ENCODE results near the gene LIPH.
"Not testable (repeated sequence)": the region's sequence is repeated elsewhere in the genome, so short reads cannot be mapped to it uniquely, and the experiment has no call there.

LIPH gene

DNA sequence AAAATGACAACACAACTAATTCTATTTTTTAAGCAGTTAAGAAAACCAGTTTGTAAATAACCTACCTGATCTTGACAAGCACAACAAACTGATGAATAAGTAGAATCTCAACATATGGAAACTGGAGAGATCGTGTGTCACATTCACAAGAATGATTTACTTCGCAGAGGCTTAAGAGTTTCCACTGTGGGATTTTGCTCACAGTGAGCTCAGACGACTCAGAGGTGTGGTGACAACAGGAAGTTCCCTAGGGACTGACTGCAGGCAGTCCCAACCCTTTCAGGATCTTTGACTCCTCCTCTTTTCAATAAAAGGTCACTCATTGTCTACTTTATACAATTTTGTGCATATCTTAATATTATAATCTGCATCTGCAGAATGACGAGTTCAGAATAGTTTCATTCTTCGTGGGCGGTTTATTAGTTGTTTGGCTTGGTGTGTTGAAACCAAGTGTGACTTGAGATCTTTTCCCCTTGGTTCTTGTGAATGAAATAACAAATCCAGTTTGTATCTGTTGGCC is at the start of gene LIPH:
Gene LIPH (minus strand): TSS at position 231 of the 520 bp plus-strand sequence. CDS start 117 bp downstream, at position 114.
- no peak for DNase-seq (ENCODE audit: low read depth in 2 of 2)

DNA sequence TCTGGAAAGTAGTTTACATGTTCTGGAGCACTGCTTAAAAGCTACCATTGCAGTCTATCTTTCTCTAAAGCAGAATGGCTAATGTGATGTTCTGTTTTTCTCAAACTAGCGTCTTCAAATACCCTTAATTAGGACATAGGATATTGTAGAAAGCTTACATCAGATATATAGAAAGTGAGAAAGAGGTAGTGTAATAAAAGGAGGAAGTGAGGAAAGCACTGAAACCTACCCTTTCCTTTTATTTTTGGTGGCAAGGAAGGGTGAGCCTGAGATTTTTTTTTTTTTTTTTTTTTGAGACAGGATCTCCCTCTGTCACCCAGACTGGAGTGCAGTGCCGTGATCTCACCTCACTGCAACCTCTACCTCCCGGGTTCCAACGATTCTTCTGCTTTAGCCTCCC is 43.1 kb upstream of the LIPH start:
- DNase-seq (ENCODE audit: low read depth in 2 of 2), result no peak

DNA sequence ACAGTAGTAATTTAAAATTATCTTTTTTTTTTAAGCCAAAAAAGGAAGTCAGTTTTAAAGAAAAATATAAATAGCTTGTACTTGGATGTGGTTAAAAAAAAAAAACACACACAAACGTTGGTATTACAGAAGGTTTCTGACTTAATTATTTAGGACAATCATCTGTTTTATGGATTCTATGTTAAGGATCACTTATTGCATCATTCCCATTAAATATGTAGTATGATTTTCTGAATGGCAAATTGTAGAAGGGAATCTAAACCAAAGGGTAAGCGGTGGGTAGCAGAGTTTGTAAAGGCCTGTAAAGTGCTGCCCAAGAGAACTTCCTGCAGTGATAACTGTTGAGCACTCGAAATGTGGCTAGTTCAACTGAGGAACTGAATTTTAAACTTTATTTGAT is 41.7 kb upstream of the LIPH start:
- no peak for DNase-seq (ENCODE audit: low read depth in 2 of 2)

DNA sequence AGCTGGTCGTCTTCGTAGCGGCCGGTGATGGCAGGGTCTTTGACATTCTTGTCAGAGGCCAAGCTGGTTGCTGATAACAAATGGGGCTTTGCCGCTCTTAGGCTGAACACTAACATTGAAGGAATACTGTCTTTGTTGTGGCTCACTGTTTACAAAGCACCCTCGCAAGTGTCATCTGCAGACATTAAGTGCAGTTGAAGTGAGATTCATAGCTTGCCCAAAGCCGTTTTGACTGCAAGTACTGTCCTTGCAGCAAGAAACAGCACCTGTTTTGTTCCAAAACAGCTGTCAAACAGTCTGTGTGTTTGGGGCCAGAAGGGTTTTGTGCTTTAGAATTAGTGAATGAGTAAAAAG is 34.3 kb upstream of the LIPH start:
- no peak for DNase-seq (ENCODE audit: low read depth in 2 of 2)

DNA sequence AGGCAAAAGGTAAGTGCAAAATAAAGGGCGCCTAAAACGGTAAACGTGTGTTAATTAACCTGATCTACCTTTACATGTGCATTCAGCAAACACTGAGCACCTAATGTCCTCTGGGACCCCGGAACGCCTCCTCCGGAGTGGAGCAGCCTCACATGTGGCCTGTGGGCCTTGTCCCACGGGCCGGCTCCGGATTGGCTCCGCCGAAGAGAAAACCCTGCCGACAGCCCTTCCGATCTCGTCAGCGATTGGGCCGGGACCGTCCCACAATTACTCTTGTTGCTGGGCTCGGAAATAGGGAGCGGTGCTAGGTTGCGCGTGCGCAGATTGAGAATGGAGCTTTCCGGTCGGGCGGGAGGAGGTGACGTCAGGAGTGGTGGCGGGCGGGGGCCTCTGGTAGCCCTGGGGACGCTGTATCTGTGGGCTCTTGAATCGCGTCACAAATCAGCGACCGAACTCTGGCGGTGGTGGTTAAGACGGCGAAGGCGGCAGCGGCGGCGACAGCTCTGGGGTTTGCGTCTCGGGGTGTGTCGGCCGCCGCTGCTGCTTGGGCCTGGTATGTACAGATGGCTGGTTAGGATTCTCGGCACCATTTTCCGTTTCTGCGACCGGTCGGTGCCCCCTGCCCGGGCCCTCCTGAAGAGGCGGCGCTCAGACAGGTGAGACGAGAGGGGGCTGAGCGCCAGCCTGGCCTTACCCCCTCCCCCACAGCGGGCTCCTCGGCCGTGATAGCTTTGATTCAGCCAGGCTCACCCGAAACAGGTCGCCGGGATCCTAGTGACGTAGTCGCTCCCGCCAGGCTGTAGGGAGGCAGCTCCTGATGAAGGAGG is 33.7 kb upstream of the LIPH start, which contains the start of gene SENP2:
Gene SENP2 (plus strand): TSS at position 437 of the 827 bp plus-strand sequence. CDS start 119 bp downstream, at position 556.
- peak; percentile 98 to 99 for DNase-seq (ENCODE audit: low read depth in 2 of 2)

DNA sequence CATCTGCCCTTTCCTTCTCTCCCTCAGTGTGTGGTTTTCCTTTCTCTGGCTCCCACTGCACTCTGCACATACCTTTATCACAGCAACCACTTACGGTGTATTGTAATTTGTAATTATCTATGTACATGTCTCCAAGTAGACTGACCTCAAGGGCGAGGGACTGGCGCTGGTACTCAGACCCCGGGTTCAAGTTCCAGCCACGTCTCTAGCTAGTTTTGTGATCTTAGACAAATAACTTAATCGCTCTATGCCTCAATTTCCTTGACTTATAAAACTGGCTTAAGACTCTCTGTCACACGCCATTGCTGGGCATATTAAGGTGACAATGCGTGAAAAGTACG is 33.1 kb upstream of the LIPH start:
- DNase-seq (ENCODE audit: low read depth in 2 of 2), result no peak

DNA sequence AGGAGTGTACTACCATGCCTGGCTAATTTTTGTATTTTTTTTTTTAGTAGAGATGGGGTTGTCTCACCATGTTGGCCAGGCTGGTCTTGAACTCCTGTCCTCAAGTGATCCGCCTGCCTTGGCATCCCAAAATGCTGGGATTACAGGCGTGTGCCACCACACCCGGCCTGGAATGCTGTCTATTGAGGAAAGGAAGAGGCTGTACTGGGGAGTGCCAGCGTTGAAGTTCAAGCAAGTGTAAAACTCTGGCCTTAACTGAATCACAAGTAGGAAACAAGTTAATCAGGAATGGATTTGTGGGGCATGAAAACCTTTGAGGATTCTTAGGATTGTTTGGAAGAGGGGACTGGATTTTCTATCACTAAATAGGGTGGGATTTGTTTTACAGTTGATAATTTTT is 32.3 kb upstream of the LIPH start:
- DNase-seq (ENCODE audit: low read depth in 2 of 2), result no peak

DNA sequence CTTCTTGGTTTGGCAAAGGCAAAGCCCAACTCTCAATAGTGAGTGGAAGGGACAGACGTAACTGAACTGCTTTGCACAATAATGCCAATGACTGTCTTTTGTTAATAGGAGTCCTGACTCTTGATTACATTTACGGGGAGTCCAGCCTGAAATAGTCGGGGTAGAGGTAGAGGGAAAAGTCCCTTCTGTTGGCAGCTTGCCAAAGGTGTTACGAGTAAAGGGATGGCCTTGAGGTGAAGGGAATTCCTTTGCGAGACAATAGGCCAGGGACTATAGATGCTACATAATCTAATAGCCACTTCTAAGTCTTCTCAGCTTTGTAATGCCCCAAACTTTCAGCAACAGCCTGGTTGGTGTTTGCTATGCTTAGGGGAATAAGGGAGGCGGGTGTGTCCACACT is 31.5 kb upstream of the LIPH start:
- no peak for DNase-seq (ENCODE audit: low read depth in 2 of 2)

DNA sequence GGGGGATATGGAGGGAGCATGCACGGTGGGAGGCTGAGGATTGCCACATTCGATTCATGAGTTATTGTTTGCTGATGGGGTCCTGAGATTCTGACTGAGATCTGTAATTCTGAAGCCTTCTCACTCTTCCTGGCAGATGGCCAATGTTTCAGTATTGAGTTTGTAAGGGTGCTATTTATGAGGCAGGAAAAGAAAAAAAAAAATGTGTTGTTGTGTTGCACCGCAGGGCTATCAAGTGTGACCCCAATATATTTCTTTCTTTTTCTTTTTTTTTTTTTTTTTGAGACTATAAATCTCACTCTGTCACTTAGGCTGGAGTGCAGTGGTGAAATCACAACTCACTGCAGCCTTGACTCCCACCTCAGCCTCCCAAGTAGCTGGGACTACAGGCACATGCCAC is 30.5 kb upstream of the LIPH start:
- no peak for DNase-seq (ENCODE audit: low read depth in 2 of 2)

DNA sequence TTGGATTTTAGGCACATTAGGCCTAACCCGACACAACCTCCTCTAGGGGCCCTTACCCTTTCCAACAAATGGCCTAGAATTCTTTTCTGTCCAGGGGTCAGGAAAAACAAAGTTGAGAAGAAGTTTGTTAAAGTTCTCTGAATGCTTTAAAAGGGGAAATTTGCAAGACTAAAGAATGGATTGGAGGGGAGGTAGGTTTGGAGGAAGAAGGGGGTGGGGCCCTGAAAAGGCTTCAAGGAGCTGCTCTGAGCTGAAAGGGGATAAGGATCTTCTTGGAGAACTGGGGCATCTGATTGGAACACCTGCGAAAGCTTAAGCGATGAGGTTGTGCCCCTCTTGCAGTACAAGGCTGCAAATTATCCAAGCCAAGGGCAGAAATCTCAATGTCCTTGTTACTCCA is 29.8 kb upstream of the LIPH start:
- no peak for DNase-seq (ENCODE audit: low read depth in 2 of 2)

DNA sequence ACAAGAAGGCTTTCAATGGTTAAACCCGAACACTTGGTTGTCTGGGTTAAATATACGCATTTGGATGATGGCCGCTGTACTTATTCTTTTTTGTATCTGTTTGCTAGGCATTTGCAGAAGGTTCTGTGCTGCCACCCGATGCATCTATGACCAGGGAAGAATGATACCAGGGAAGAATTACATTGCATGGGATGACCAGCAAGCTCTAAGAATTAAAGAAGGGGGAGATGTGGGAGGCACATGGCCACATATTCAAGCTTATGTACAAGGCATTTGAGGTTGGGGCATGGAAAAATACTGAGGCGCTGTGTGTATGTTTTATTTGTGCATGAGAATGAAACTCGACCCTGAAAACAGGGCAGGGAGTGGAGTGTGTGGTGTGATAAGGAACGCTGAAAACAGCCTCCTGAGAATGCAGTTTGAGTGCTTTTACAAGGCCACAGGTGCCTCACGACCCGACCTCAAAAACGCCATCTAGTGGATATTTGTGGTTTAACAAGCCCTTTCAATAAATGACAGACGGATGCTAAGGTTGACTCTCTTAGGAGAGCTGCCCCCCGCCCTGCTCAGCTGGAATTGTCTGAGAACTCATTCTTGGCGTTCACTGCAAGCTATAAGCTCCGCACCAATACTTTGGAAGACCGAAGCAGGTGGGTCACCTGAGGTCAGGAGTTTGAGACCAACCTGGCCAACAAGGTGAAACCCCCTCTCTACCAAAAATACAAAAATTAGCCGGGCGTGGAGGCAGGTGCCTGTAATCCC is 22.9 kb upstream of the LIPH start:
- DNase-seq (ENCODE audit: low read depth in 2 of 2), result not testable (repeated sequence)

DNA sequence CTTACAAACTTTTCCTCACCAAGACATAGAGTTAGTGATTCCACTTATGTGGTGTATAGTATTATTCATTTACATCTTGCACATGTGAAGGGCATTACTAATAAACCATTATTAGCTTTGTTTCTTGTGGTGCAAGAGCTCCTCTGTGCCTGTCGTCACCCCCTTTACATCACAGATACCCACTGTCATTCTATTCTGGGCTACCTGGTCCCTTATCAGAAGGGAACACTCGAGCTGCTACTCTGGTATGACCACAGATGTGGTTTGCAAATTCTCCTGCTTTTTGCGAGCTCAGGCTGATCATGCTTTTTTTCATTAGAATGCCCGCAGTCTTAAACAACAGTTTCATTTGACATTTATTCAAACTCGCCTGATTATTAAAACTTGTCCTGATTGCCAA is 19.8 kb upstream of the LIPH start:
- no peak for DNase-seq (ENCODE audit: low read depth in 2 of 2)

DNA sequence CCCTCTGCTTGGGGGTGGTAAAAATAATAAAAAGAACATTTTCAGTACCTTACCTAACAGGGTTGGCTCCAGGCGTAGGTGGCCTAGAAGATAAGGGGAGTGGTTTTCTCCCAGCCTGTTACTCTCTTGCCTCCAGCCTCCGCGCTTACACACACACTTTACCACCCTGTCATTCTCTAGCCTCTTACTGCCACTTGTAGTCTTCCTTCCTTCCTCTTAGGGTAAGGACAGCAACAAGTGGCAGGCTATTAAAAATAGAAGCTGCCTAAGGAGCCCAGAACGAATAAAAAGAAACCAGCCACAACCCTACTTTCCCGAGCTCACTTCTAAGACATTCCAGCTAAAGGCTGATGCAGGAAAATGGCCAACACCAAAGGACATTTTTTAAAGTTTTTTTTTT is 9.6 kb upstream of the LIPH start:
- no peak for DNase-seq (ENCODE audit: low read depth in 2 of 2)

DNA sequence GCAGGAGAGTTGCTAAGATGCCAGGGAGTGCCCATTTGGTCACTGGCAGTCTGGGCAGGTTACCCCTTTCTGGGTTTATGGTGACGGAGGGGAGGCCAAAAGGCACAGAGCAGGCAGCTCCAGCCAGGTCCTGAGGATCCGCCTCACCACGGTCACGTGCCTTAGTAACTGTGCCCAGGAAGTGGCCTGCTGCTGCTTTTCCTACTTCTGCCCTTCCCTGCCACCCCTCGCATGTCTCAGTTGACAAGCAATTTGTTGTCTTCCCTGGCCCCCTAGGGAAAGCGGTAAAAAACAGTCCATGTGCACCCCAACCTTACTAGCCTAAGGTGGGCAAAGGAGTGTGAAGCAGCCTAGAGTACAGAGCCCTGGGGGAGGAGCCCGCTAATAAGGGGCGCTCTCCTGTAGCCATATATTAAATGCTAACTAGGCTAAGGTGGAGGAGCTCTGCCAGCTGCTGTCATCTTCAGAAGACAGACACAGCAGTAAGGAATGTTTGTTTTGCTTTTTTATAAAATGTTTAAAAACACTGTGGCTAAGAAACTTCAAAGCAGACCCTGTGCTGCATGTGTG is 9.1 kb upstream of the LIPH start:
- DNase-seq (ENCODE audit: low read depth in 2 of 2), result no peak

DNA sequence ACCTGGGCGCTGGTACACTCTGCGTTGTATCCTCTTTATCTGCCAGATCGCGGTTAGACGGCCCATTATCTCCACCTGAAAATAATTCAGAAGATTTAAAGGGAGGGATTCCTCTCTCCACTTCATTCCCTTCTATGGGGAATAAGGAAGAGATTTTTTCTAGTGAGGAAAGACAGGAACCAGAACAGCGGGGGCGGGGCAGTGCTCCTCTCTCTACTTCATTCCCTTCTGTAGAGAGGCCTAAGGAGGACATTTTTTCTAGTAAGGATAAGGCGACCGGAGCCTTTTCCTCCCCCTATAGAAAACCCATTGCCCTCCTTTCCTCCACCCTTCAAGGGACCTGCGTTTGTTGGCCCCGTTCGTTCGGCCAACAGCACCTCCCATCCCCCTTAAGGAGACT is 8.3 kb upstream of the LIPH start:
- DNase-seq (ENCODE audit: low read depth in 2 of 2), result no peak

DNA sequence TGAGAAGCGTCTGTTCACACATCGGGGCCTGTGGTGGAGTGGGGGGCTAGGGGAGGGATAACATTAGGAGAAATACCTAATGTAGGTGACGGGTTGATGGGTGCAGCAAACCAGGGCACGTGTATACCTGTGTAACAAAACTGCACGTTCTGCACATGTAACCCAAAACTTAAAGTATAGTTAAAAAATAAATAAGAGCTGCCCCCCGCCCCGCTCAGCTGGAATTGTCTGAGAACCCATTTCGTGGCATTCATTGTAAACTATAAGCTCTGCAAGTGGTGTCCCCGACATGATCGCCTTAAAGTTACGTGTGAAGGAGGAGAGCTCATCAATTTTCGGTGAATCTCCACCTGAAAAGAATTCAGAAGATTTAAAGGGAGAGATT is 7.3 kb upstream of the LIPH start:
- DNase-seq (ENCODE audit: low read depth in 2 of 2), result no peak

DNA sequence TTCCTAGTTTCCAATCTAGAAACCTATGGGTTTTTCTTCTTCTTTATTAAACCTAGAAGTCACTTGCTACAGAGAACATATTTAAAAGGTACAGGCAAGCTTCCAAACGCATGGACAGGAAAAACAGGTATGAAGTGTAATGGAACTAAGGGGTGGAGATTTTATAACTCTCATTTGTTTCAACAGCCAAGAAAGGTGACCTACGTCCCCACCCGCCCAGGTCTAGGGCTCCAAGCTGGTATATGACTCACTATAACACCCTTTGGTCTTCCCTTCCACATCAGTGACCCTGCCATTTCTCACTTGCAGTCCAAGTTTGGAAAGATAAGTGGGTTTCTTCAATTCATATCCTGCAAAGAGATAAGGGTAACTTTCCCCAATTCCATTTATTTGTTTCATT is 6.0 kb upstream of the LIPH start:
- DNase-seq (ENCODE audit: low read depth in 2 of 2), result no peak

DNA sequence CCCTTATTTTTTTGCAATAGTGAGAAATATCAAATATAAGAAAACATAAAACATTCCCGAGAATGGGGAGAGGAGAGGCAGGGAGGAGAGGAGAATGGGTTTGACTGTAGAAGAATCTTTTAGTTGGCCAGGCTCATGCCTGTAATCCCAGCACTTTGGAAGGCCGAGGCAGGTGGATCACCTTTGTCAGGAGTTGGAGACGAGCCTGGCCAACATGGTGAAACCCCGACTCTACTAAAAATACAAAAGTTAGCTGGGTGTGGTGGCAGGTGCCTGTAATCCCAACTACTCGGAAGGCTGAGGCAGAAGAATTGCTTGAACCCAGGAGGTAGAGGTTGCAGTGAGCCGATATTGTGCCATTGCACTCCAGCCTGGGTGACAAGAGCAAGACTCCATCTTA is 4.3 kb upstream of the LIPH start:
- not testable (repeated sequence) for DNase-seq (ENCODE audit: low read depth in 2 of 2)

DNA sequence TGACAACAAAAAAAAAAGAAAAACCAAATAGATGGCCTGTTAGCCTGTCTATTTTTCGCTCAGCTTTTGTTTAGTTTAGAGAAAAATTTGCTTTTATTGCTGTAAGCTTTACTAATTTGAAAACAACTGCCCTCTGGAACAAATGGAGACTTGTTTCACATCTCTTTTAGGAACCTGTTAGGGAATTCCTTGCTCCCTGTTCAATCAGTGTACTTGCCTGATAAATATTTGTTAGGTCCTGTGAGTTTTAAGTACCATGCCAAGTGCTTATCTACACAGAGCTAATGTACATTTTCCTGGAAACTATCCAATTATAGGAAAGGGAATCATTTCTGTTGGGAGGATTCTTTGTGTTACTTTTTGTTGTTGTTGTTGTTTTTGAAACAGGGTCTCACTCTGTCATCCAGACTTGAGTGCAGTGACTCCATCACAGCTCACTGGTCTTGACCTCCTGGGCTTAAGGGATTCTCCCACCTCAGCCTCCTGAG is 3.5 kb upstream of the LIPH start:
- DNase-seq (ENCODE audit: low read depth in 2 of 2), result no peak

DNA sequence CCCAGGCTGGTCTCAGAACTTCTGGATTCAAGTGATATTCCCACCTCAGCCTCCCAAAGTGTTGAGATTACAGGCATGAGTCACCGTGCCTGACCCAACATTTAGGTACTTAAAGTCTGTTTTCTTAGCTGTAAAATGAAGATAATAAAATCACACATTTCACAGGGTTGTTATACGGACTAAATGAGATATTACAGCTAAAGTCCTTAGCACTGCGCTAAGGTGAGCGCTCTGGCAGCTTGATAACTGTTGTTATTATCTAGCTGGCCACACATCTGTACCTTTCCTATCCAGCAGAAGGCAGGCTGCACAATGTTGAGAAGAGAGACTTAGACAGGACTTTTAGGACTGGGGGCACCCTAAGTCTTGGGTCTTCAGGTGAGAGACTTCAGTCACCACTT is 2.7 kb upstream of the LIPH start:
- no peak for DNase-seq (ENCODE audit: low read depth in 2 of 2)

DNA sequence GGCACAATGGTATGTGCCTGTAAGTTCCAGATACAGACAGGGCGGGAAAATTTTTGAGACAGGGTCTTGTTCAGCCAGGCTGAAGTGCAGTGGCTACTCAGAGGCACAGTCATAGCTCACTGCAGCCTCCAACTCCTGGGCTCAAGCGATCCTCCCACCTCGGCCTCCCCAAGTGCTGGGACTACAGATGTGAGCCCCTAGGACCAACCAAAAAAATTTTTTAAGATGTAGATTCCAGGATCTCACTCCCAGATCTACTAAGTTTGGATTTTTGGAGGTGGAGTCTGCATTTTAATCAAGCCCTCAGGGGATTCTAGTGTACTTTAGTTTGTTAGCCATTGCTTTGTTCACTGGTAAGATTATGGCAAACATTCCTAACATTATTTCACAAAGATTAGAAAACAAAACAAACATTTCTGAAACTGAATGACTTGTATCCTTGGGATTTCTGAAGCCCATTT is 2.7 kb downstream of the LIPH start:
- no peak for DNase-seq (ENCODE audit: low read depth in 2 of 2)

DNA sequence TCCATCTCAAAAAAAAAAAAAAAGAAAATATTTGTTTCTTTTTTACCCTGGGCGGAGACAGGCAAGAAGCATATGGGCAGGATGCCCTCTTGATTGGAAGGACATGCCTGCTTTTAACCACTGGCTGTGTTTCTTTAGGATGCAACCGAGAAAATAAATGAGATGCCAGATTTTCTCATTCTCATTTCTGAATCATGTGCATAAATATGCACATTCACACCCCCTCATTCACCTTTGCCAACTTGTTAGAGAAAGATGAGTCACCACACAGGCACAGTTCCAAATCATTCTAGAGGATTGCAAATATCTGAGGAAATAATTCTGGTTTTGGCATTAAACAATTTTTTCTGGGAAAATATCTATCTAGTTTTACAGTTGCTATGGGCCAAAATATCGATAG is 3.3 kb downstream of the LIPH start:
- DNase-seq (ENCODE audit: low read depth in 2 of 2), result no peak

DNA sequence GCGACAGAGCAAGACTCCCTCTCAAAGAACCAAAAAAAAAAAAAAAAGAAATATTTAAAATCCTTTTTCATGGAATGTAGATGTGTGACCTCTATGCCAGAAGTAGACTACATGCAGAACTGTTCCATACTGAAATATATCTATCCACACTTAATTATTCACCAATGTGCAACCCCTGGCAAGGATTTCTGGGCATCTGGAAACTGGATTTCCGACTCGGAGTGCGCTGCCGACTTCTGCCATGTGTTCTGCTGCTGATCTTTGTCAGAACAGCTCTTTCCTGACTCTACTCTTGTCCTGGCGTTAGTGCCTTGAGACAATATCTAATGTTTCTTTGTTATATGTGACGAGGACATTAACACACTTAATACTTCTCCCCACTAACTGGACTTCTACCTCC is 11.7 kb downstream of the LIPH start:
- DNase-seq (ENCODE audit: low read depth in 2 of 2), result no peak
